ENCODE results near the gene ATOH7. TPM values are rescaled to one million over a fixed set of nuclear protein-coding genes. Genes with fewer than 3 reads are reported as not detected.

ATOH7 gene
- not detected for total RNA-seq

GRCh38 chr10:68231817-68232251 is at the start of gene ATOH7:
ATOH7 (minus strand) TSS chr10:68232113; CDS start chr10:68231677, 436 bp downstream.

Other genes starting within 250 kb of the ATOH7 start
- 10 to 100 TPM; 49.0 to 51.6 TPM for gene HERC4, start 156.8 kb downstream of the ATOH7 start, total RNA-seq
- gene MYPN, start 122.6 kb downstream of the ATOH7 start, total RNA-seq, result under 1 TPM; 0.33 to 0.69 TPM
- 10 to 100 TPM in 1 of 2 donors, 1 to 10 TPM in 1; 9.6 to 31.3 TPM for gene HNRNPH3, start 100.0 kb upstream of the ATOH7 start, total RNA-seq
- 1 to 10 TPM; 2.7 to 5.2 TPM for gene PBLD, start 100.8 kb upstream of the ATOH7 start, total RNA-seq
- 10 to 100 TPM; 15.5 to 15.7 TPM for gene RUFY2, start 175.2 kb upstream of the ATOH7 start, total RNA-seq
- gene DNA2, start 239.9 kb upstream of the ATOH7 start, total RNA-seq, result 10 to 100 TPM in 1 of 2 donors, 1 to 10 TPM in 1; 5.2 to 13.7 TPM

Data from melanocyte of skin (primary cell).